GM18907 (cell line): ENCODE results near the gene SLC29A3.

ENCODE experiments used
- ATAC-seq: cut with Tn5 transposase; IDR thresholded peaks from one replicate; pipeline ENCODE4 v1.9.1; 2021; ENCODE audit warnings: mild to moderate bottlenecking, moderate library complexity; ENCODE audit not compliant: unreplicated experiment

The SLC29A3 gene

GRCh38 chr10:71408436-71409225, 89.6 kb downstream of the SLC29A3 start:
- ATAC-seq, result no peak

DNA sequence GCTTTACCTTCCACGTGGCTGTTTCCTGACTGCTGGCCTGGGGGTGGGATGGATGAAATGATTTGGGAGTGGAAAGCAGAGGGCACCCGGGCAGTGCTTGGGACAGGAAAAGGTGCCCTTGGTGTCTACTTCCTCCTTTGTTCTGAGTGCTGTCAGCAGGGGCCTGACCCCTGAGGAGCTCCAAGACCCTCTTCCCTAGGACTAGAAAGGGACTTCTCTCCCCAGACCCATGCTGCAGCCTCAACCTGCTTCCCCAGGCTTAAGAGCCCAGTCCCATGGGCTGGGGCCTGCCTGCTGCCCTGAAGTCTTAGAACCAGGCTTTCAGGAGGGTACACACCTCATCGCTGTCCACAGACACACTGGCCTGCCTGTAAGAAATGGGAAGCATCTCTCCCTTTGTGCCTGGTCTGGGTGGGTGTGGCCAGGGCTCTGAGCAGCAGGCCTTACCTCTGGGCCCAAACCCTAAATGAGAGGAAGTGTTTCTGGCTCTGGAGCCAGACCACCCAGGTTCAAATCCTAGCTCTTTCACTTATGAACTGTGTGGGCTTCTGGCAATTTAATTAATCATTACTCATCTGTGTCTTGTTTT, 90.6 kb downstream of the SLC29A3 start:
- ATAC-seq, result no peak
